ENCODE data around the gene KCNJ11. TPM values are rescaled to one million over a fixed set of nuclear protein-coding genes. Genes with fewer than 3 reads are reported as not detected.

The KCNJ11 gene
- total and polyA plus RNA-seq, 2 of the 4 experiments (the other 2 are of a cell fraction): not detected

DNA sequence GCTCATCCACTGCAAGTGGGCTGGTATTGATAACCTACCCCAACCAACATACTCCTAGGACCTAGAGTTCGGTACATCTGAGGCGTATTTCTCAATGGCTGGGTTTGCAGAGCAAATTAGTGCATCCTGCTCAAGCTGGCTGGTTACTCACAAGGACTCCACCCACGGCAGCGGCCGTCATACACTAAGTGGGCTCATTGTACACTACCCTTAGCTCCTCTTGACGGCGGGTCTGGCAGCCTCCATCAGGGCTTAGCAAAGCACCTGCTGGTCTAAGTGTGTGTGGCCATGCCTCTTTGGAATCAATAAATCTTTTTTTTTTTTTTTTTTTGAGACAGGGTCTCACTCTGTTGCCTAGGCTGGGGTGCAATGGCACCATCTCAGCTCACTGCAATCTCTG lies 20.2 kb upstream of the KCNJ11 start:
- H3K4me3 ChIP-seq (ENCODE audit: insufficient read depth, low read depth, low read length): no peak overlapping the region
- no peaks in the 10 kb centered on the region for H3K36me3 ChIP-seq (ENCODE audit: control insufficient read depth, insufficient read depth, low read length)
- TF ChIP-seq, protein P1, sequence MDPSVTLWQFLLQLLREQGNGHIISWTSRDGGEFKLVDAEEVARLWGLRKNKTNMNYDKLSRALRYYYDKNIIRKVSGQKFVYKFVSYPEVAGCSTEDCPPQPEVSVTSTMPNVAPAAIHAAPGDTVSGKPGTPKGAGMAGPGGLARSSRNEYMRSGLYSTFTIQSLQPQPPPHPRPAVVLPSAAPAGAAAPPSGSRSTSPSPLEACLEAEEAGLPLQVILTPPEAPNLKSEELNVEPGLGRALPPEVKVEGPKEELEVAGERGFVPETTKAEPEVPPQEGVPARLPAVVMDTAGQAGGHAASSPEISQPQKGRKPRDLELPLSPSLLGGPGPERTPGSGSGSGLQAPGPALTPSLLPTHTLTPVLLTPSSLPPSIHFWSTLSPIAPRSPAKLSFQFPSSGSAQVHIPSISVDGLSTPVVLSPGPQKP (IDR thresholded peaks at IDR 0.05; ENCODE audit: borderline replicate concordance, low read depth, low read length): no peak
- no peak for TF ChIP-seq RCOR1 (IDR thresholded peaks at IDR 0.05; ENCODE audit: insufficient replicate concordance, low read length)
- no peak for TF ChIP-seq NFE2L2 (IDR thresholded peaks at IDR 0.05; ENCODE audit: low read depth, low read length)
- TF ChIP-seq, protein P2, sequence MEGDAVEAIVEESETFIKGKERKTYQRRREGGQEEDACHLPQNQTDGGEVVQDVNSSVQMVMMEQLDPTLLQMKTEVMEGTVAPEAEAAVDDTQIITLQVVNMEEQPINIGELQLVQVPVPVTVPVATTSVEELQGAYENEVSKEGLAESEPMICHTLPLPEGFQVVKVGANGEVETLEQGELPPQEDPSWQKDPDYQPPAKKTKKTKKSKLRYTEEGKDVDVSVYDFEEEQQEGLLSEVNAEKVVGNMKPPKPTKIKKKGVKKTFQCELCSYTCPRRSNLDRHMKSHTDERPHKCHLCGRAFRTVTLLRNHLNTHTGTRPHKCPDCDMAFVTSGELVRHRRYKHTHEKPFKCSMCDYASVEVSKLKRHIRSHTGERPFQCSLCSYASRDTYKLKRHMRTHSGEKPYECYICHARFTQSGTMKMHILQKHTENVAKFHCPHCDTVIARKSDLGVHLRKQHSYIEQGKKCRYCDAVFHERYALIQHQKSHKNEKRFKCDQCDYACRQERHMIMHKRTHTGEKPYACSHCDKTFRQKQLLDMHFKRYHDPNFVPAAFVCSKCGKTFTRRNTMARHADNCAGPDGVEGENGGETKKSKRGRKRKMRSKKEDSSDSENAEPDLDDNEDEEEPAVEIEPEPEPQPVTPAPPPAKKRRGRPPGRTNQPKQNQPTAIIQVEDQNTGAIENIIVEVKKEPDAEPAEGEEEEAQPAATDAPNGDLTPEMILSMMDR (conservative IDR thresholded peaks at IDR 0.05; ENCODE audit: low read depth, low read length): no peak
- no peak for TF ChIP-seq RAD21 (IDR thresholded peaks at IDR 0.05; ENCODE audit: low read length)
- TF ChIP-seq, protein P3, sequence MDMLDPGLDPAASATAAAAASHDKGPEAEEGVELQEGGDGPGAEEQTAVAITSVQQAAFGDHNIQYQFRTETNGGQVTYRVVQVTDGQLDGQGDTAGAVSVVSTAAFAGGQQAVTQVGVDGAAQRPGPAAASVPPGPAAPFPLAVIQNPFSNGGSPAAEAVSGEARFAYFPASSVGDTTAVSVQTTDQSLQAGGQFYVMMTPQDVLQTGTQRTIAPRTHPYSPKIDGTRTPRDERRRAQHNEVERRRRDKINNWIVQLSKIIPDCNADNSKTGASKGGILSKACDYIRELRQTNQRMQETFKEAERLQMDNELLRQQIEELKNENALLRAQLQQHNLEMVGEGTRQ (IDR thresholded peaks at IDR 0.05; ENCODE audit: low read depth, low read length): no peak
- no peak for TF ChIP-seq MXI1 (IDR thresholded peaks at IDR 0.05; ENCODE audit: borderline replicate concordance, low read depth, low read length)
- TF ChIP-seq RFX5 (IDR thresholded peaks at IDR 0.05; ENCODE audit: low read depth, low read length): no peak
- H2BK15ac ChIP-seq (ENCODE audit: low read depth, low read length): no peak overlapping the region
- no peak overlapping the region for H3K56ac ChIP-seq (ENCODE audit: extremely low read depth, insufficient read depth, low read length)
- H4K8ac ChIP-seq (ENCODE audit: low read depth in 2 of 2, low read length in 2 of 2): no peak overlapping the region
- no peak overlapping the region for H3K4me2 ChIP-seq (ENCODE audit: low read depth, low read length)
- H3K9ac ChIP-seq (ENCODE audit: low read depth, low read length): no peak overlapping the region
- ATAC-seq (ENCODE audit: low read depth): no peak
- H3K79me1 ChIP-seq (ENCODE audit: low read depth in 1 of 2, low read length in 2 of 2): no peaks in the 10 kb centered on the region
- no peak overlapping the region for H3K23ac ChIP-seq (ENCODE audit: low read depth, low read length)
- no peak overlapping the region for H3K27ac ChIP-seq (ENCODE audit: insufficient read depth, low read length)
- no peak overlapping the region for H3K18ac ChIP-seq (ENCODE audit: low read depth, low read length)
- no peak overlapping the region for H2AK5ac ChIP-seq (ENCODE audit: low read depth, low read length)
- peaks cover 2% of the 10 kb centered on the region; the same call in 1 of the 2 replicates for H3K27me3 ChIP-seq (ENCODE audit: control insufficient read depth, insufficient read depth, low read length)
- dilution Hi-C loops (cut with HindIII; ENCODE audit: low sequenced_read_pairs, unreplicated experiment) (no loop called here), in situ Hi-C loops (cut with MboI; ENCODE audit: low sequenced_read_pairs) (no loop called here), intact Hi-C loops (cut with micrococcal nuclease) (no loop called here)
- H2BK120ac ChIP-seq (ENCODE audit: low read depth, low read length): no peak overlapping the region
- H4K91ac ChIP-seq (ENCODE audit: insufficient read depth, low read depth, low read length): no peak overlapping the region
- H3K4me1 ChIP-seq (ENCODE audit: control insufficient read depth, insufficient read depth, low read length): no peaks in the 10 kb centered on the region
- no peak overlapping the region for H2AK9ac ChIP-seq (replicated peaks; ENCODE audit: low read depth, low read length, poor library complexity)
- no TSS peak for BruUV-seq (replicated peaks)
- no peak overlapping the region for H3K14ac ChIP-seq (replicated peaks; ENCODE audit: low read depth, low read length)
- H2BK20ac ChIP-seq (ENCODE audit: low read depth, low read length): no peak overlapping the region
- no peak overlapping the region for H3K4ac ChIP-seq (ENCODE audit: low read depth, low read length)
- ChIA-PET POLR2A (ENCODE audit: unreplicated experiment) (no interaction called here), CTCF (no interaction called here)
- 0 out of 2 replicates have a peak, but pooled peaks cover 3% of the 10 kb centered on the region for H3K9me3 ChIP-seq (ENCODE audit: control insufficient read depth, insufficient read depth, low read length)
- DNase-seq: no peak
- H3K9me1 ChIP-seq (ENCODE audit: insufficient read depth, low read length): no peaks in the 10 kb centered on the region
- WGBS, 2 experiments (ENCODE audit: extremely low coverage in 2 of 2, insufficient read length in 1 of 2): no CpG with 5 or more reads among the region's 7 CpGs
- no peaks in the 10 kb centered on the region for H4K20me1 ChIP-seq (ENCODE audit: insufficient read depth, low read length)
- H2BK5ac ChIP-seq (ENCODE audit: low read depth, low read length, poor library complexity, severe bottlenecking): no peak overlapping the region
- H2AFZ ChIP-seq (replicated peaks; ENCODE audit: low read length, poor library complexity): no peak overlapping the region
- no peak overlapping the region for H4K5ac ChIP-seq (ENCODE audit: low read depth, low read length)
